WTC11 (cell line): ENCODE data around the gene AFG3L2. TPM values are rescaled to one million over a fixed set of nuclear protein-coding genes. Genes with fewer than 3 reads are reported as not detected.
A peak's percentile ranks its signal among the peaks of the same experiment; 100 is the strongest.

ENCODE experiments used
- ATAC-seq: fragments of 200-7000 bp; cut with Tn5 transposase; 2 replicates; pipeline ENCODE4 v1.10.0; 2021; ENCODE audit warnings: mild to moderate bottlenecking, moderate library complexity
- CTCF ChIA-PET: fragments of 300-600 bp; sonication (Branson Sonifier 250); formaldehyde crosslinking; loops from one replicate; lab custom pipeline; 2021; ENCODE audit warnings: antibody characterized with exemption; lab: Charles Lee
- POLR2A ChIA-PET: fragments of 350-600 bp; sonication (Branson Sonifier 250); formaldehyde crosslinking; loops from one replicate; lab custom pipeline; 2021; ENCODE audit warnings: antibody characterized with exemption; lab: Charles Lee
- DNase-seq: peaks from one replicate; pipeline ENCODE4 v3.0.0; 2021; ENCODE audit warnings: low spot score
- H3K27ac Mint-ChIP-seq: 2 replicates; pipeline ENCODE4 v1.8.0; 2021; ENCODE audit warnings: mixed read lengths
- H3K27me3 Mint-ChIP-seq: 2 replicates; pipeline ENCODE4 v1.8.0; 2021; ENCODE audit warnings: low read depth, mild to moderate bottlenecking, moderate library complexity, mixed read lengths
- H3K36me3 Mint-ChIP-seq: 2 replicates; pipeline ENCODE4 v1.8.0; 2021; ENCODE audit warnings: mixed read lengths
- H3K4me1 Mint-ChIP-seq: 2 replicates; pipeline ENCODE4 v1.8.0; 2022; ENCODE audit warnings: mixed read lengths
- H3K4me3 Mint-ChIP-seq: 2 replicates; pipeline ENCODE4 v1.8.0; 2021; ENCODE audit warnings: mild to moderate bottlenecking, moderate library complexity, mixed read lengths
- H3K9me3 Mint-ChIP-seq: 2 replicates; pipeline ENCODE4 v1.8.0; 2021; ENCODE audit warnings: mixed read lengths
- CBFB ChIP-seq: sonication (generic); formaldehyde crosslinking; IDR thresholded peaks from 2 replicates; pipeline ENCODE4 v1.8.1; 2022; ENCODE audit warnings: mild to moderate bottlenecking, low read depth, missing genetic modification reagents
- CREM ChIP-seq: sonication (generic); formaldehyde crosslinking; IDR thresholded peaks from 2 replicates; pipeline ENCODE4 v1.8.1; 2022; ENCODE audit warnings: mild to moderate bottlenecking, missing genetic modification reagents, moderate library complexity
- FOXJ3 ChIP-seq: sonication (generic); formaldehyde crosslinking; IDR thresholded peaks from 2 replicates; pipeline ENCODE4 v1.9.0; 2021; ENCODE audit warnings: missing genetic modification reagents, mild to moderate bottlenecking, borderline replicate concordance
- MXD4 ChIP-seq: fragments of 250-450 bp; sonication (Bioruptor Pico); IDR thresholded peaks from 2 replicates; pipeline ENCODE4 v1.8.0; 2021; ENCODE audit warnings: mild to moderate bottlenecking, moderate library complexity, borderline replicate concordance
- MYBL2 ChIP-seq: sonication (generic); formaldehyde crosslinking; IDR thresholded peaks from 2 replicates; pipeline ENCODE4 v1.8.1; 2023; ENCODE audit warnings: mild to moderate bottlenecking, moderate library complexity, missing genetic modification reagents
- NFYB ChIP-seq: sonication (generic); formaldehyde crosslinking; conservative IDR thresholded peaks from 2 replicates; pipeline ENCODE4 v1.8.0; 2022; ENCODE audit warnings: low read depth, missing genetic modification reagents
- NR1H2 ChIP-seq: sonication (generic); formaldehyde crosslinking; IDR thresholded peaks from 2 replicates; pipeline ENCODE4 v1.9.0; 2021; ENCODE audit warnings: mild to moderate bottlenecking, moderate library complexity, missing genetic modification reagents
- TP53 ChIP-seq: sonication (generic); formaldehyde crosslinking; IDR thresholded peaks from 2 replicates; pipeline ENCODE4 v1.8.1; 2023; ENCODE audit warnings: mild to moderate bottlenecking, missing genetic modification reagents
- total RNA-seq: library from RNA; stranded (reverse); gene quantifications from 3 replicates; pipeline ENCODE4 v1.2.3, GENCODE V29; 2021
- TF ChIP-seq, protein P1 (sequence below): sonication (generic); formaldehyde crosslinking; IDR thresholded peaks from 2 replicates; pipeline ENCODE4 v1.8.0; 2022; ENCODE audit warnings: mild to moderate bottlenecking, missing genetic modification reagents
- TF ChIP-seq, protein P2 (sequence below): sonication (generic); formaldehyde crosslinking; IDR thresholded peaks from 2 replicates; pipeline ENCODE4 v1.8.1; 2023; ENCODE audit warnings: mild to moderate bottlenecking, missing genetic modification reagents
- TF ChIP-seq, protein P3 (sequence below): sonication (generic); formaldehyde crosslinking; IDR thresholded peaks from 2 replicates; pipeline ENCODE4 v1.8.0; 2023; ENCODE audit warnings: missing genetic modification reagents
- TF ChIP-seq, protein P4 (sequence below): sonication (generic); formaldehyde crosslinking; IDR thresholded peaks from 2 replicates; pipeline ENCODE4 v1.8.0; 2022; ENCODE audit warnings: mild to moderate bottlenecking, missing genetic modification reagents
- TF ChIP-seq, protein P5 (sequence below): fragments of 250-450 bp; sonication (Bioruptor Pico); IDR thresholded peaks from 2 replicates; pipeline ENCODE4 v1.9.0; 2021; ENCODE audit warnings: mild to moderate bottlenecking
- TF ChIP-seq, protein P6 (sequence below): sonication (generic); formaldehyde crosslinking; IDR thresholded peaks from 2 replicates; pipeline ENCODE4 v1.8.1; 2022; ENCODE audit warnings: low read depth, mild to moderate bottlenecking, moderate library complexity, missing genetic modification reagents, borderline replicate concordance
- TF ChIP-seq, protein P7 (sequence below): sonication (generic); formaldehyde crosslinking; IDR thresholded peaks from 2 replicates; pipeline ENCODE4 v1.8.1; 2023; ENCODE audit warnings: mild to moderate bottlenecking, missing genetic modification reagents, moderate library complexity
- TF ChIP-seq, protein P8 (sequence below): sonication (generic); formaldehyde crosslinking; conservative IDR thresholded peaks from 2 replicates; pipeline ENCODE4 v1.8.1; 2022; ENCODE audit warnings: mild to moderate bottlenecking, missing genetic modification reagents
- TF ChIP-seq, protein P9 (sequence below): sonication (generic); formaldehyde crosslinking; IDR thresholded peaks from 2 replicates; pipeline ENCODE4 v1.8.1; 2023; ENCODE audit warnings: mild to moderate bottlenecking, missing genetic modification reagents

AFG3L2 gene
- total RNA-seq, 1 experiment from 2014 or later, result 109 TPM

DNA sequence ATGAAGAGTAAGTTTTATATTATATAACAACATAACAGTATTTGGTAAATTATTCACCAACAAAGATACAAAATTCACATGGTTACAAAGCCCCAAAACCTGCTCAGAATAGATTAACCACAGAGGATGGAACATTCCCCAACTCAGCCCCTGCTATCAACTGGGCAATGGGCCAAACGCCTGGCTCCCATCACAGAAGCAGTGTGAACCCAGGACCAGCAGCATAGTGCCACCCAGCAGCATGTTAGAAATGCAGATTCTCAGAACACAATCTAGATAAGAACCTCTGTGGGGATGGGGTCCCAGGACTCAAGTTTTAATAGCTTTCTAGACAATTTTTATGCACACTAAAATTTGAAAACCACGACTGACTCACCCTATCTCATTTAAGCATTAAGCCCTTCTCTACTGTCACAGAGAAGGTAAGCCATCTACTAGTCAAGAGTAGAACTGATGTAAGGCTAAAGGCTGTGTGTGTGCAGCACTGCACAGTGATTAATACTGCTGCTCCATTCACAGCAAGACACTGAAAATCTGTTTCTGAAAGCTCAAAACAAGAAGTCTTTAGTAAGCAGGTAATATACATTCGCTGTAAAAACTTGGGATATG, 15.2 kb downstream of the AFG3L2 start:
- CTCF ChIA-PET, result interaction anchor here (1.5 kb wide), 1 partner anchor 34 kb away, joined by 5 read pairs; no protein-coding TSS in a partner anchor
- Mint-ChIP-seq H3K4me3 (no peak overlapping the region), H3K9me3 (no peaks in the 10 kb centered on the region), H3K36me3 (peaks cover 76% of the 10 kb centered on the region), H3K27ac (peak overlapping the region; percentile 76; the same call in 1 of the 2 replicates), H3K27me3 (no peaks in the 10 kb centered on the region), H3K4me1 (no peaks in the 10 kb centered on the region)
- POLR2A ChIA-PET, result no interaction called here
- ATAC-seq (no peak), DNase-seq (no peak)
- TF ChIP-seq, protein P1, sequence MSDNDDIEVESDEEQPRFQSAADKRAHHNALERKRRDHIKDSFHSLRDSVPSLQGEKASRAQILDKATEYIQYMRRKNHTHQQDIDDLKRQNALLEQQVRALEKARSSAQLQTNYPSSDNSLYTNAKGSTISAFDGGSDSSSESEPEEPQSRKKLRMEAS (CRISPR knock-in tag), result no peak
- TF ChIP-seq, protein P2, sequence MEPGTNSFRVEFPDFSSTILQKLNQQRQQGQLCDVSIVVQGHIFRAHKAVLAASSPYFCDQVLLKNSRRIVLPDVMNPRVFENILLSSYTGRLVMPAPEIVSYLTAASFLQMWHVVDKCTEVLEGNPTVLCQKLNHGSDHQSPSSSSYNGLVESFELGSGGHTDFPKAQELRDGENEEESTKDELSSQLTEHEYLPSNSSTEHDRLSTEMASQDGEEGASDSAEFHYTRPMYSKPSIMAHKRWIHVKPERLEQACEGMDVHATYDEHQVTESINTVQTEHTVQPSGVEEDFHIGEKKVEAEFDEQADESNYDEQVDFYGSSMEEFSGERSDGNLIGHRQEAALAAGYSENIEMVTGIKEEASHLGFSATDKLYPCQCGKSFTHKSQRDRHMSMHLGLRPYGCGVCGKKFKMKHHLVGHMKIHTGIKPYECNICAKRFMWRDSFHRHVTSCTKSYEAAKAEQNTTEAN (CRISPR knock-in tag), result no peak
- TF ChIP-seq, protein P3, sequence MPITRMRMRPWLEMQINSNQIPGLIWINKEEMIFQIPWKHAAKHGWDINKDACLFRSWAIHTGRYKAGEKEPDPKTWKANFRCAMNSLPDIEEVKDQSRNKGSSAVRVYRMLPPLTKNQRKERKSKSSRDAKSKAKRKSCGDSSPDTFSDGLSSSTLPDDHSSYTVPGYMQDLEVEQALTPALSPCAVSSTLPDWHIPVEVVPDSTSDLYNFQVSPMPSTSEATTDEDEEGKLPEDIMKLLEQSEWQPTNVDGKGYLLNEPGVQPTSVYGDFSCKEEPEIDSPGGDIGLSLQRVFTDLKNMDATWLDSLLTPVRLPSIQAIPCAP (CRISPR knock-in tag), result no peak
- TF ChIP-seq, protein P4, sequence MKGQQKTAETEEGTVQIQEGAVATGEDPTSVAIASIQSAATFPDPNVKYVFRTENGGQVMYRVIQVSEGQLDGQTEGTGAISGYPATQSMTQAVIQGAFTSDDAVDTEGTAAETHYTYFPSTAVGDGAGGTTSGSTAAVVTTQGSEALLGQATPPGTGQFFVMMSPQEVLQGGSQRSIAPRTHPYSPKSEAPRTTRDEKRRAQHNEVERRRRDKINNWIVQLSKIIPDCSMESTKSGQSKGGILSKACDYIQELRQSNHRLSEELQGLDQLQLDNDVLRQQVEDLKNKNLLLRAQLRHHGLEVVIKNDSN (CRISPR knock-in tag), result no peak
- TF ChIP-seq, protein P5, sequence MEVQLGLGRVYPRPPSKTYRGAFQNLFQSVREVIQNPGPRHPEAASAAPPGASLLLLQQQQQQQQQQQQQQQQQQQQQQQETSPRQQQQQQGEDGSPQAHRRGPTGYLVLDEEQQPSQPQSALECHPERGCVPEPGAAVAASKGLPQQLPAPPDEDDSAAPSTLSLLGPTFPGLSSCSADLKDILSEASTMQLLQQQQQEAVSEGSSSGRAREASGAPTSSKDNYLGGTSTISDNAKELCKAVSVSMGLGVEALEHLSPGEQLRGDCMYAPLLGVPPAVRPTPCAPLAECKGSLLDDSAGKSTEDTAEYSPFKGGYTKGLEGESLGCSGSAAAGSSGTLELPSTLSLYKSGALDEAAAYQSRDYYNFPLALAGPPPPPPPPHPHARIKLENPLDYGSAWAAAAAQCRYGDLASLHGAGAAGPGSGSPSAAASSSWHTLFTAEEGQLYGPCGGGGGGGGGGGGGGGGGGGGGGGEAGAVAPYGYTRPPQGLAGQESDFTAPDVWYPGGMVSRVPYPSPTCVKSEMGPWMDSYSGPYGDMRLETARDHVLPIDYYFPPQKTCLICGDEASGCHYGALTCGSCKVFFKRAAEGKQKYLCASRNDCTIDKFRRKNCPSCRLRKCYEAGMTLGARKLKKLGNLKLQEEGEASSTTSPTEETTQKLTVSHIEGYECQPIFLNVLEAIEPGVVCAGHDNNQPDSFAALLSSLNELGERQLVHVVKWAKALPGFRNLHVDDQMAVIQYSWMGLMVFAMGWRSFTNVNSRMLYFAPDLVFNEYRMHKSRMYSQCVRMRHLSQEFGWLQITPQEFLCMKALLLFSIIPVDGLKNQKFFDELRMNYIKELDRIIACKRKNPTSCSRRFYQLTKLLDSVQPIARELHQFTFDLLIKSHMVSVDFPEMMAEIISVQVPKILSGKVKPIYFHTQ (CRISPR knock-in tag), result no peak
- TF ChIP-seq MYBL2 (CRISPR knock-in tag) (no peak), MXD4 (no peak), FOXJ3 (CRISPR knock-in tag) (no peak), NFYB (CRISPR knock-in tag) (no peak), TP53 (CRISPR knock-in tag) (no peak), CBFB (CRISPR knock-in tag) (no peak), NR1H2 (no peak)
- TF ChIP-seq, protein P6, sequence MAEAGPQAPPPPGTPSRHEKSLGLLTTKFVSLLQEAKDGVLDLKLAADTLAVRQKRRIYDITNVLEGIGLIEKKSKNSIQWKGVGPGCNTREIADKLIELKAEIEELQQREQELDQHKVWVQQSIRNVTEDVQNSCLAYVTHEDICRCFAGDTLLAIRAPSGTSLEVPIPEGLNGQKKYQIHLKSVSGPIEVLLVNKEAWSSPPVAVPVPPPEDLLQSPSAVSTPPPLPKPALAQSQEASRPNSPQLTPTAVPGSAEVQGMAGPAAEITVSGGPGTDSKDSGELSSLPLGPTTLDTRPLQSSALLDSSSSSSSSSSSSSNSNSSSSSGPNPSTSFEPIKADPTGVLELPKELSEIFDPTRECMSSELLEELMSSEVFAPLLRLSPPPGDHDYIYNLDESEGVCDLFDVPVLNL (CRISPR knock-in tag), result no peak
- TF ChIP-seq, protein P7, sequence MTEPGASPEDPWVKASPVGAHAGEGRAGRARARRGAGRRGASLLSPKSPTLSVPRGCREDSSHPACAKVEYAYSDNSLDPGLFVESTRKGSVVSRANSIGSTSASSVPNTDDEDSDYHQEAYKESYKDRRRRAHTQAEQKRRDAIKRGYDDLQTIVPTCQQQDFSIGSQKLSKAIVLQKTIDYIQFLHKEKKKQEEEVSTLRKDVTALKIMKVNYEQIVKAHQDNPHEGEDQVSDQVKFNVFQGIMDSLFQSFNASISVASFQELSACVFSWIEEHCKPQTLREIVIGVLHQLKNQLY (CRISPR knock-in tag), result no peak
- TF ChIP-seq, protein P8, sequence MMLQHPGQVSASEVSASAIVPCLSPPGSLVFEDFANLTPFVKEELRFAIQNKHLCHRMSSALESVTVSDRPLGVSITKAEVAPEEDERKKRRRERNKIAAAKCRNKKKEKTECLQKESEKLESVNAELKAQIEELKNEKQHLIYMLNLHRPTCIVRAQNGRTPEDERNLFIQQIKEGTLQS (CRISPR knock-in tag), result no peak

DNA sequence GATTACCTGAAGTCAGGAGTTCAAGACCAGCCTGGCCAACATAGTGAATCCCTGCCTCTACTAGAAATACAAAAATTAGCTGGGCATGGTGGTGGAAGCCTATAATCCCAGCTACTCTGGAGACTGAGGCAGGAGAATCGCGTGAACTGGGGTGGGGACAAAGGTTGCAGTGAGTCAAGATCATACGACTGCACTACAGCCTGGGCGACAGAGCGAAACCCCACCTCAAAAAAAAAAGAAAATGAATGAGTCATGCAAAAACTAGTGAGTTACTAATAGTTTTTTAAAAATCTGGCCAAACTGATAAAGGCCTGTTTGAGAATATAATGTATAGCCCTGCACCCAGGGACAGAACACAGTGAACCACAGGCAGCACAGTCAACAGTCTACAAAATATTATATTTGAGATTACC, 17.5 kb downstream of the AFG3L2 start:
- Mint-ChIP-seq H3K4me1 (no peaks in the 10 kb centered on the region), H3K36me3 (peaks cover 73% of the 10 kb centered on the region), H3K27me3 (no peaks in the 10 kb centered on the region), H3K4me3 (no peak overlapping the region), H3K9me3 (no peaks in the 10 kb centered on the region), H3K27ac (no peak overlapping the region)
- ATAC-seq (no peak), DNase-seq (no peak)
- TF ChIP-seq CREM (CRISPR knock-in tag), result no peak
- TF ChIP-seq, protein P9, sequence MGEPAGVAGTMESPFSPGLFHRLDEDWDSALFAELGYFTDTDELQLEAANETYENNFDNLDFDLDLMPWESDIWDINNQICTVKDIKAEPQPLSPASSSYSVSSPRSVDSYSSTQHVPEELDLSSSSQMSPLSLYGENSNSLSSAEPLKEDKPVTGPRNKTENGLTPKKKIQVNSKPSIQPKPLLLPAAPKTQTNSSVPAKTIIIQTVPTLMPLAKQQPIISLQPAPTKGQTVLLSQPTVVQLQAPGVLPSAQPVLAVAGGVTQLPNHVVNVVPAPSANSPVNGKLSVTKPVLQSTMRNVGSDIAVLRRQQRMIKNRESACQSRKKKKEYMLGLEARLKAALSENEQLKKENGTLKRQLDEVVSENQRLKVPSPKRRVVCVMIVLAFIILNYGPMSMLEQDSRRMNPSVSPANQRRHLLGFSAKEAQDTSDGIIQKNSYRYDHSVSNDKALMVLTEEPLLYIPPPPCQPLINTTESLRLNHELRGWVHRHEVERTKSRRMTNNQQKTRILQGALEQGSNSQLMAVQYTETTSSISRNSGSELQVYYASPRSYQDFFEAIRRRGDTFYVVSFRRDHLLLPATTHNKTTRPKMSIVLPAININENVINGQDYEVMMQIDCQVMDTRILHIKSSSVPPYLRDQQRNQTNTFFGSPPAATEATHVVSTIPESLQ (CRISPR knock-in tag), result no peak
- TF ChIP-seq, protein P8 (CRISPR knock-in tag), result no peak
- ChIA-PET POLR2A (interaction anchor here (1.2 kb wide), 1 partner anchor 18 kb away, joined by 4 read pairs; the partner anchor contains the start of gene AFG3L2), CTCF (no interaction called here)
